Measurements from ENCODE around the gene MSANTD2.

Gene MSANTD2

GRCh38 chr11:124800226-124800929 is at the start of gene MSANTD2:
Gene MSANTD2, minus strand, starts transcription at chr11:124800406. Its CDS starts 26 bp downstream, at chr11:124800380.
- peak; percentile 80 to 83 for DNase-seq

- no peak for DNase-seq
These were observed 46.0 kb upstream of the MSANTD2 start for GRCh38 chr11:124846070-124846673.

- no peak for DNase-seq
These were observed 44.5 kb upstream of the MSANTD2 start for GRCh38 chr11:124844664-124845079.

DNA sequence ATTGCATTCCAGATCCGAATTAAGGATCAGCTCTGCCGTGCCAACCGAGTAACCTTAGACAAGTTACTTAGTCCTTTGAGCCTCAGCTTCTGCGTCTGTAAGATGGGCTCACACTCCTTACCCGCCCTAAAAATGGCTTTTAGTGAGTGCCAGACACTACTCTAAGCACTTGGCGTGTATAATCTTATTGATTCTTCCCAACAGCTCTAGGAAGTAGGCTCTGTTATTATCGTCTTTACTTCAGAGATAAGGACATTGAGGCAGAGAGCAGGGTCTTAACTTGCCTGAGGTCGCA is 43.4 kb upstream of the MSANTD2 start:
- no peak for DNase-seq

- DNase-seq = no peak
These were observed 42.1 kb upstream of the MSANTD2 start for GRCh38 chr11:124842305-124842704.

DNA sequence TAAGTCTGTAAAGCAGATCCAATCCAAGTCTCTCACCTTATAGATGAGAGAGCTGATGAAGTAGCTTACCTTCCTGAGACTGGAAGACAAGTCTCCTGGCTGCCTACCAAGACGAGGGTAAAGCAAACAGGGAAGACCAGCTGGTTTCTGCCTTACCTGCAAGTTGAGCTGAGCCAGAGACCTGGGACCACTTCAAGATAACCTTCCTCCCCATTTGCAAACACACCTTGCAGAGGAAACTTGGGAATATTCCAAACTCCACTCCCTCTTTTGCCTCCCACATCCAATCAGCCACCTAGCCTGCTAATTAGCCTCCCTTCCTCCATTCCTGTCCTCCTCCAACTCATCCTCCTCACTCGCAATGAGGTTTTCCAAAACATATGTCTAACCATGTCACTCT is 41.6 kb upstream of the MSANTD2 start:
- no peak for DNase-seq

- no peak for DNase-seq
These were observed 41.0 kb upstream of the MSANTD2 start for GRCh38 chr11:124841201-124841600.

GRCh38 chr11:124840666-124841065 is 40.5 kb upstream of the MSANTD2 start:
- DNase-seq = no peak

DNA sequence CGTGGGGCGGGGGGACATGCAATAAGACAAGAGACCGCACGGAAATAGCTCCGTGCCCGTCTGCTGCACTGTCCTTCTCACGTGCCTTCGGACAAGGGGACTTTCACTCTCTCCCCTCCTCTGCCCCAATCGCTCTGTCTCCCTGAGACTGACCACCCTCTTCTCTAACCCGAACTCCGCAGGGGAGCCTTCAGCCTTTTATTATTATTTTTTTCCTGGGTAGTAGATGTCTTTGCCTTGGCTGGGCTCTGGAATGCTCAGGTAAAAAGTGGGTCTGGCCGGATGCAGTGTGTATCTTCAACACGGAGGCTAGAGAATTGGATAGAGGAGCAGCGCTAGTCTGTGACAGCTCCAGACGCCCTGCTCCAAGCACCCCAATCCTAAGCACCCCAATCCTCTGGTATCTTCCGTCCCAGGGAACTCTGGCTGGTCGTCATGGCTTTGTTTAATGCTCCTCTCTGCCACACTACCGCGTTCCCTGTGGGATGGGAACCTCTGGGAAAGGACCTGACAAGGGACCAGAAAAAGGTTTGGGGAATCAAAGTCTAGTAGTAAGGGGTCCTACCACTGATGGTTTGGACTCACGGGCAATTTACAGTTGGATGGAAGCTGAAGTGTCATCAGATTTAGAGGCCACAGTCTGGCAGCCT is 39.9 kb upstream of the MSANTD2 start:
- no peak for DNase-seq

GRCh38 chr11:124839128-124839971 is 39.1 kb upstream of the MSANTD2 start:
- DNase-seq = no peak

DNA sequence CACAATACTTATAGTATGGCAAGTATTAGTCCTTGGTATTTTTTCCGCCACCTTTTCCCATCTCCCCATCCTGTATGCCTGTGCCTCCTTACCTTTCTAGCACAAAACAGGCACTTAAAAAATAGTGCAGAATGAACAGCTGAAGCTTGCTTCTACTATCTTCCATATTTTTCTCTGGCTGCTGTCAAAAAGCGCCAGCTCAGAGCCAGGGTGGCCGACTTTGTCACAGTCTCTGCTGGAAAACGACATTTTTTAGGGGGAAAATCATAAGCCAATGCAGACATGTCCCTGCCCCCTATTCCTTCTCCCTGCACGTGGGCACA is 38.6 kb upstream of the MSANTD2 start:
- no peak for DNase-seq

DNA sequence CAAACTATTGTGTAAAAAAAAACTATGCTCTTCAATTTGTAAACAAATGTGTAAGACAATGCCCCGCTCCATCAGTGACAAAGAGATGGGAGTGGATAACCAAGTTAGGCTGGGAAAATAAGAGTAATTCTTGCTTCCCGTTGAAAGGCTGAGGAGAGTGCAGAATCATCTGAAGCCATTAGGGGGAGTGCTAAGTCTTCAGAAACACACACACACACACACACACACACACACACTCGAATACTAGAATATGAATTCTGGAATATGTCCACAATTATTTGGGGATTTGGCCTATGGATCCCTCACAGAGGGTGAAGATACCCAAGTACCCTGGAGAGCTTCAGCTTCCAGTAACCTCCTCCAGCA is 37.3 kb upstream of the MSANTD2 start:
- peak in 1 of 2 donors; percentile 24 for DNase-seq

- no peak for DNase-seq
These were observed 35.7 kb upstream of the MSANTD2 start for GRCh38 chr11:124835918-124836317.

DNA sequence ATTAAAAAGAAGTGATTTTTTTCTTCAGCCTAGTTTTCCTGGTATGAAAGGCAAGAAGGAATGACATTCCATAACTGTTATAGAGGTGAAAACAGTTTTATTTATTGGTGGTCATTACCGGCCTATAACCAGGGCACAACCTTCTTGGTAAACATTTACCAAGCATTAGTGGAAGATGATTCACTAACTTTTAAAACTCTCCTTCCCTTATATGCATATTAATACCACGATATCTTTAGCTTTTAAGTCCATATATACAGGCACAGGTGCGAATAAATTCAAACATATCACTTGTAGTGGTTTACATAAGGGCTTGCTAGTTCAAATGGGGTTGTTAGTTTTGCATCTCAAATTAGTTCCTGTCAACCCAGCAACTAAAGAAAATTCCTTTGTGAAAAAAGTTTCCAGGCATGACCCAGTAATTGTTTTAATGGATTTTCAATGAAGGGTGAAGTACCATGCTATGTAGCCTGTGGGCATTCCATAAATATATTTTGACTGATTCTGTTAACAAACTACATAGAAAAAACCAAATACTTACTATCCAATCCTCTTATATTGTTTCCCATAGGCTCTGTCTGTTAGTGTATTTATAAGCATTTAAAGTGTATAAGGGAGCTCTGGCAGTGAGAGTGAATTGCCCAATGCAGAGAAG is 34.4 kb upstream of the MSANTD2 start:
- no peak for DNase-seq

DNA sequence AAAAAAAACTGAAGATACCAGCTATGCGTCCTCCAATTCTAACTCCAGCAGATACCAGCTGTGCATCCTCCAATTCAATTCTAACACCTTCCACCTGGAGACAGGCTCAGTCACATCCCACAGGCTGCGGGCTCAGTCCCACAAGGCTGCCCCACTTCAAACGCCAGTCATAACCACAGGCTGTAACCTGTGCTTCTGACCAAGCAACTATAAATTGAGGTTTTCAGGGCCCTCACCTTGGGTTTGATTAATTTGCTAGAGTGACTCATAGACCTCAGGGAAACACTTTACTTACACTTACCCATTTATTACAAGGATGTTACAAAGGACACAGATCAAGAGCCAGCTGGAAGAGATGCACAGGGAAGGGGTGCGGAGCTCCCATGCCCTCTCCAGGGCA is 32.4 kb upstream of the MSANTD2 start:
- no peak for DNase-seq

DNA sequence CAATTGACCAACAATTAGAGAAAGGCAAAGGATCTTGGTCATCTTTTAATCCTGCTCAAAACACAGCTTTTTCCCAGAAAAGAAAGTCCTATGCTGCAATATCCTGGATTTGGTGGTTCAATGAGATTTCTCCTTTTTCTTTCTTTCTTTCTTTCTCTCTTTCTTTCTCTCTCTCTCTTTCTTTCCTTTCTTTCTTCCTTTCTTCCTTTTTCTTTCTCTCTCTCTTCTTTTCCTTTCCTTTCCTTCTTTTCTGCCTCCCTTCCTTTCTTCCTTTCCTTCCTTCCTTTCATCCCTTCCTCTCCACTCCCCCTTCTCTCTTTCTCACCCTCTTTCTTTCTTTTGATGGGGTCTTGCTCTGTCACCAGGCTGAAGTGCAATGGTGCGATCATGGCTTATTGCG is 31.7 kb upstream of the MSANTD2 start:
- no peak for DNase-seq

- DNase-seq = no peak
These were observed 30.5 kb upstream of the MSANTD2 start for GRCh38 chr11:124830749-124831148.

GRCh38 chr11:124829986-124830385 is 29.8 kb upstream of the MSANTD2 start:
- DNase-seq = no peak

DNA sequence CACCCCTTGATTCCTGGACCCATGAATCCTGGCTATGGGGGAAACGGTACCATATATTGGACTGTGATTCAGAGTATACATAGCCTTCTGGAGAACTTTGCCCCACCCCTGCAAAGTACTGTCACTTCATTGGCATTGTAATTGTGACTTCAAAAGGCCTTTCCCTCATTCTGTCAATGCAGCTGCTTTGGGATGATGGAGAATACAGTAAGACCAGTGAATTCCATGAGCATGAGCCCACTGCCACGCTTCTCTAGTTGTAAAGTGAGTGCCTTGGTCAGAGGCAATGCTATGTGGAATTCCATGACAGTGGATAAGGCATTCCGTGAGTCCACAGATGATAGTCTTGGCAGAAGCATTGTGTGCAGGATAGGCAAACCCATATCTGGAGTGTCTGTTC is 25.7 kb upstream of the MSANTD2 start:
- DNase-seq = no peak

DNA sequence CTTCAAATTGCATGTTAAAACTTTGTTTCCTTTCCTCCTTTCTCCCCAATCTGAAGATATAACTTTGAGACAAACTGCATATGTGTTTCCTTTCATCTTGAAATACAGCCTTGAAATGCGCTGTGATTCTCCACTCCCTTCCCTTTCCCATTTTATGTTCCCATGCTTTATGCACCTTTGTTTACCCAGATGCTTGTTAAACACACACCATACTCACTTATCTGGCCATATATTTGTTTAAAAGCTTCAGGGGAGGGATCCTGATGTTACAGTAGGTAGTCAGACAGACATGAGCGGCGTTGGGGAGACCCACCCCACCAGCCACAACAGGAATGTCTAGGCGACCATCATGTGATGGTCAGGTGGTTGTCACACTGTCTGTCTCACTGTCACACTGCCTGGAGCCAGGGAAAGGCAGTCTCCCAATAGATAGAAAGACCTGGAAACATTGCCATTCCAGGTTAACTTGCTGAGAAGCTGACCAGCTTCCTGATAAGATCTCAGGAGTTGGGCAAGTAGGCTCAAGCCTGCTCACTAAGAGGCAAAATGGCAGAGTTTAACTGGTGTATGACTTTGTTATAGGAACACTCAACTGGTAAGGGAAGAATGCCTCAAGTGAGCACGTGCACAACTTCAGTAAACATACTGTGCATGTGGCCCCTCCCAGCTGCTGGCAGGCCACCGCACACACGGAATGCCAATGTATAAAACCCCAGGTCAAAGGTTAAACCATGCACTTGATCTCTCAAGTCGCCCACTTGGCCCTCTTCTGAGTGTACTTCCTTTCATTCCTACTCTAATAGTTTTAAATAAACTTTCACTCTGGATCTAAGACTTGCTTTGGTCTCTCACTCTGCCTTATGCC is 23.5 kb upstream of the MSANTD2 start:
- no peak for DNase-seq

- DNase-seq = no peak
These were observed 22.0 kb upstream of the MSANTD2 start for GRCh38 chr11:124821995-124822730.

DNA sequence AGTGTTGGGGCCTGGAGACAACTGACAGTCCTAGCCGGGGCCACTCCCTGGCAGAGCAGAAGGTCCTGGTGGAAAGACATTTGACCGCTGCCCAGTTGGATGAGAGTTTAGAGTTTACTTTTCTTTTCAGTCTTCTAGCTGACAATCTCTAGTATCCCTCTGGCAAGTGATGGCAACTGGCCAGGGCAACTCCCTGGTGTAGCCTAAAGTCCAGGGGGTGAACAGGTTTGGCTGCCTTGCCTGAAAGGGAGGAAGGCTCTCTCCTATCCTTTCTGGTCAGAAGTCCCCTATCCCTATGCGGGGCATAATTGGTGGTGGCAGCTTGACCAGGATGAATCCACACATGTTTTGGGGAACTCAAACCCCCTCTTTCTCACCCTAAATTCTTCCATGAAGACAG is 16.8 kb upstream of the MSANTD2 start:
- no peak for DNase-seq

Data from CD4-positive, alpha-beta T cell treated with Interleukin-1 beta for 1 hour (primary cell).